Mesendoderm (in vitro differentiated cells): Measurements from ENCODE around the gene ZNF785.

ENCODE experiments used
- DNase-seq: peaks from one replicate; pipeline ENCODE4 v3.0.0; 2013
- H2AK5ac ChIP-seq: 2 replicates; pipeline ENCODE4 v1.6.1; 2013; ENCODE audit warnings: low read length, inconsistent platforms
- H2BK120ac ChIP-seq: 2 replicates; pipeline ENCODE4 v1.6.1; 2013; ENCODE audit warnings: low read depth, mild to moderate bottlenecking, low read length, moderate library complexity, mixed read lengths
- H2BK15ac ChIP-seq: replicated peaks from 2 replicates; pipeline ENCODE4 v1.6.1; 2013; ENCODE audit warnings: low read depth, mild to moderate bottlenecking, moderate library complexity
- H2BK5ac ChIP-seq: 2 replicates; pipeline ENCODE4 v1.6.1; 2013; ENCODE audit warnings: low read length, inconsistent platforms
- H3K18ac ChIP-seq: 2 replicates; pipeline ENCODE4 v1.6.1; 2013; ENCODE audit warnings: mild to moderate bottlenecking, low read length, mixed read lengths
- H3K23ac ChIP-seq: one replicate; pipeline ENCODE4 v1.6.1; 2013; ENCODE audit warnings: low read length
- H3K27ac ChIP-seq: 2 replicates; pipeline ENCODE4 v1.5.1; 2013; ENCODE audit warnings: low read depth, mild to moderate bottlenecking, inconsistent platforms, low read length, moderate library complexity
- H3K27me3 ChIP-seq: 2 replicates; pipeline ENCODE4 v1.6.1; 2013; ENCODE audit warnings: low read length, control low read depth, mild to moderate bottlenecking, inconsistent platforms; ENCODE audit not compliant: insufficient read depth, poor library complexity
- H3K36me3 ChIP-seq: 2 replicates; pipeline ENCODE4 v1.6.1; 2013; ENCODE audit warnings: low read length, inconsistent platforms; ENCODE audit not compliant: control insufficient read depth, insufficient read depth
- H3K4ac ChIP-seq: one replicate; pipeline ENCODE4 v1.6.1; 2013; ENCODE audit warnings: low read depth, mild to moderate bottlenecking, low read length, moderate library complexity
- H3K4me1 ChIP-seq: 2 replicates; pipeline ENCODE4 v1.6.1; 2013; ENCODE audit warnings: low read depth, low read length, inconsistent platforms; ENCODE audit not compliant: control insufficient read depth
- H3K4me2 ChIP-seq: 2 replicates; pipeline ENCODE4 v1.6.1; 2013; ENCODE audit warnings: low read length
- H3K4me3 ChIP-seq: 2 replicates; pipeline ENCODE4 v1.5.1; 2013; ENCODE audit warnings: mild to moderate bottlenecking, low read length
- H3K56ac ChIP-seq: one replicate; pipeline ENCODE4 v1.6.1; 2013; ENCODE audit warnings: low read length
- H3K79me1 ChIP-seq: 2 replicates; pipeline ENCODE4 v1.6.1; 2013; ENCODE audit warnings: low read length, inconsistent platforms
- H3K79me2 ChIP-seq: 2 replicates; pipeline ENCODE4 v1.6.1; 2013; ENCODE audit warnings: mild to moderate bottlenecking, low read length; ENCODE audit not compliant: control insufficient read depth, insufficient read depth
- H3K9ac ChIP-seq: 2 replicates; pipeline ENCODE4 v1.6.1; 2013; ENCODE audit warnings: low read length, inconsistent platforms
- H4K5ac ChIP-seq: one replicate; pipeline ENCODE4 v1.6.1; 2013; ENCODE audit warnings: low read length
- H4K8ac ChIP-seq: one replicate; pipeline ENCODE4 v1.6.1; 2013; ENCODE audit warnings: low read depth, mild to moderate bottlenecking, control low read depth, low read length, moderate library complexity
- WGBS: extraction: QIAGEN DNeasy Blood & Tissue Kit; methylation state at CpG from one replicate; pipeline ENCODE4 v1.1.7; 2013; ENCODE audit warnings: low lambda C conversion rate, missing lambda C conversion rate; ENCODE audit not compliant: insufficient coverage; ENCODE audit errors: extremely low coverage; 5-methylcytosine and 5-hydroxymethylcytosine counted together

The ZNF785 gene

GRCh38 chr16:30569281-30569680 is 16.2 kb downstream of the ZNF785 start:
- Histone ChIP-seq H4K5ac (no peak overlapping the region), H3K4me2 (no peak overlapping the region), H3K9ac (no peak overlapping the region), H3K4me1 (no peaks in the 10 kb centered on the region), H4K8ac (no peak overlapping the region), H2BK5ac (no peak overlapping the region), H3K79me2 (no peaks in the 10 kb centered on the region), H3K18ac (no peak overlapping the region), H3K4ac (no peak overlapping the region), H3K27ac (no peak overlapping the region), H3K36me3 (no peaks in the 10 kb centered on the region), H2BK120ac (no peak overlapping the region), H3K56ac (no peak overlapping the region), H2BK15ac (no peak overlapping the region), H3K4me3 (no peak overlapping the region), H3K79me1 (no peaks in the 10 kb centered on the region), H2AK5ac (no peak overlapping the region), H3K23ac (no peak overlapping the region), H3K27me3 (no peaks in the 10 kb centered on the region)
- WGBS, result no CpG with 5 or more reads among the region's 3 CpGs
- DNase-seq, result no peak

GRCh38 chr16:30567991-30568638 is 17.4 kb downstream of the ZNF785 start:
- Histone ChIP-seq H3K27me3 (no peaks in the 10 kb centered on the region), H3K79me2 (no peaks in the 10 kb centered on the region), H3K56ac (no peak overlapping the region), H2BK120ac (no peak overlapping the region), H4K5ac (no peak overlapping the region), H3K4me3 (no peak overlapping the region), H4K8ac (no peak overlapping the region), H3K23ac (no peak overlapping the region), H3K4ac (no peak overlapping the region), H3K9ac (no peak overlapping the region), H3K4me1 (no peaks in the 10 kb centered on the region), H2BK15ac (no peak overlapping the region), H3K4me2 (no peak overlapping the region), H3K27ac (no peak overlapping the region), H3K18ac (no peak overlapping the region), H3K79me1 (no peaks in the 10 kb centered on the region), H2AK5ac (no peak overlapping the region), H2BK5ac (no peak overlapping the region), H3K36me3 (no peaks in the 10 kb centered on the region)
- WGBS, result no CpG with 5 or more reads among the region's 6 CpGs
- DNase-seq, result no peak

- DNase-seq, result no peak
Observed at GRCh38 chr16:30567160-30567990, 18.1 kb downstream of the ZNF785 start.

GRCh38 chr16:30566531-30566930 is 19.0 kb downstream of the ZNF785 start:
- H2BK5ac ChIP-seq, result no peak overlapping the region
- H3K79me2 ChIP-seq, result no peaks in the 10 kb centered on the region
- H2BK15ac ChIP-seq, result no peak overlapping the region
- no peak overlapping the region for H3K27ac ChIP-seq
- no peak overlapping the region for H3K23ac ChIP-seq
- no peaks in the 10 kb centered on the region for H3K27me3 ChIP-seq
- no peak overlapping the region for H3K4me2 ChIP-seq
- no peak overlapping the region for H3K4me3 ChIP-seq
- no peak overlapping the region for H2AK5ac ChIP-seq
- H3K56ac ChIP-seq, result no peak overlapping the region
- DNase-seq, result no peak
- no peaks in the 10 kb centered on the region for H3K4me1 ChIP-seq
- no peak overlapping the region for H4K5ac ChIP-seq
- H2BK120ac ChIP-seq, result no peak overlapping the region
- no peak overlapping the region for H3K4ac ChIP-seq
- no peak overlapping the region for H4K8ac ChIP-seq
- H3K36me3 ChIP-seq, result no peaks in the 10 kb centered on the region
- H3K9ac ChIP-seq, result no peak overlapping the region
- H3K18ac ChIP-seq, result no peak overlapping the region
- no peaks in the 10 kb centered on the region for H3K79me1 ChIP-seq
- WGBS, result no CpG with 5 or more reads among the region's 4 CpGs

More at GRCh38 chr16:30567160-30567990, 18.1 kb downstream of the ZNF785 start:
- no peak overlapping the region for H3K4me2 ChIP-seq
- no peak overlapping the region for H3K4me3 ChIP-seq
- H4K8ac ChIP-seq, result no peak overlapping the region
- no peak overlapping the region for H2BK120ac ChIP-seq
- no peak overlapping the region for H4K5ac ChIP-seq
- no peaks in the 10 kb centered on the region for H3K79me1 ChIP-seq
- WGBS, result no CpG with 5 or more reads among the region's 14 CpGs
- H3K79me2 ChIP-seq, result no peaks in the 10 kb centered on the region
- no peak overlapping the region for H2AK5ac ChIP-seq
- no peaks in the 10 kb centered on the region for H3K4me1 ChIP-seq
- H3K27ac ChIP-seq, result no peak overlapping the region
- H3K4ac ChIP-seq, result no peak overlapping the region
- H2BK15ac ChIP-seq, result no peak overlapping the region
- H3K27me3 ChIP-seq, result no peaks in the 10 kb centered on the region
- no peaks in the 10 kb centered on the region for H3K36me3 ChIP-seq
- H3K56ac ChIP-seq, result no peak overlapping the region
- no peak overlapping the region for H3K9ac ChIP-seq
- H3K18ac ChIP-seq, result no peak overlapping the region
- no peak overlapping the region for H3K23ac ChIP-seq
- no peak overlapping the region for H2BK5ac ChIP-seq

GRCh38 chr16:30565984-30566383 is 19.5 kb downstream of the ZNF785 start:
- no peak overlapping the region for H3K27ac ChIP-seq
- no peak for DNase-seq
- H2BK5ac ChIP-seq, result no peak overlapping the region
- H3K79me1 ChIP-seq, result no peaks in the 10 kb centered on the region
- H3K56ac ChIP-seq, result no peak overlapping the region
- no peaks in the 10 kb centered on the region for H3K36me3 ChIP-seq
- no peak overlapping the region for H3K4ac ChIP-seq
- H3K4me2 ChIP-seq, result no peak overlapping the region
- no peak overlapping the region for H2BK15ac ChIP-seq
- no peak overlapping the region for H3K4me3 ChIP-seq
- no peak overlapping the region for H3K9ac ChIP-seq
- H4K5ac ChIP-seq, result no peak overlapping the region
- no peak overlapping the region for H3K18ac ChIP-seq
- H3K79me2 ChIP-seq, result no peaks in the 10 kb centered on the region
- H3K4me1 ChIP-seq, result no peaks in the 10 kb centered on the region
- H4K8ac ChIP-seq, result no peak overlapping the region
- WGBS, result no CpG with 5 or more reads among the region's 8 CpGs
- no peaks in the 10 kb centered on the region for H3K27me3 ChIP-seq
- no peak overlapping the region for H2AK5ac ChIP-seq
- H3K23ac ChIP-seq, result no peak overlapping the region
- H2BK120ac ChIP-seq, result no peak overlapping the region
